Upper lobe of left lung (tissue), 6 donors: ENCODE measurements around the gene KRT34. TPM values are rescaled to one million over a fixed set of nuclear protein-coding genes. Genes with fewer than 3 reads are reported as not detected.
A peak's percentile ranks its signal among the peaks of the same experiment; 100 is the strongest.

Source experiments
- ATAC-seq, 2 donors: fragments of 200-7000 bp; cut with Tn5 transposase; one replicate each; pipeline ENCODE4 v1.9.1; 2022; ENCODE audit warnings: mild to moderate bottlenecking in 2 of 2, moderate library complexity in 2 of 2; ENCODE audit not compliant: low FRiP score in 2 of 2
- DNase-seq, 2 donors: peaks; one replicate each; pipeline ENCODE4 v3.0.0-alpha.2; 2019 to 2020
- H3K27ac ChIP-seq, 4 donors: fragments of 200-600 bp; sonication (generic); one replicate each; pipeline ENCODE4 v1.5.1; 2016 to 2019
- H3K27me3 ChIP-seq, 4 donors: fragments of 200-600 bp; sonication (generic); one replicate each; pipeline ENCODE4 v1.5.1; 2017 to 2019
- H3K36me3 ChIP-seq, 4 donors: fragments of 200-600 bp; sonication (generic); one replicate each; pipeline ENCODE4 v1.5.1; 2016 to 2019
- H3K4me1 ChIP-seq, 4 donors: fragments of 200-600 bp; sonication (generic); one replicate each; pipeline ENCODE4 v1.5.1; 2018 to 2019
- H3K4me3 ChIP-seq, 4 donors: fragments of 200-600 bp; sonication (generic); one replicate each; pipeline ENCODE4 v1.5.1; 2017 to 2019; ENCODE audit warnings: mild to moderate bottlenecking in 2 of 4, moderate library complexity in 1 of 4
- H3K9me3 ChIP-seq, 4 donors: fragments of 200-600 bp; sonication (generic); one replicate each; pipeline ENCODE4 v1.5.1; 2018 to 2019
- EP300 ChIP-seq, 4 donors: sonication (generic); formaldehyde crosslinking; IDR thresholded peaks; one replicate each; pipeline ENCODE4 v1.5.1; 2017; ENCODE audit warnings: antibody characterized with exemption in 4 of 4, control low read depth in 2 of 4
- POLR2A ChIP-seq, 4 donors: fragments of 450-650 bp; IDR thresholded peaks; one replicate each; pipeline ENCODE4 v1.5.1; 2016 to 2017; ENCODE audit warnings: antibody characterized with exemption in 4 of 4, mild to moderate bottlenecking in 2 of 4
- POLR2AphosphoS5 ChIP-seq, 2 donors: sonication (generic); formaldehyde crosslinking; IDR thresholded peaks; one replicate each; pipeline ENCODE4 v1.5.1; 2017; ENCODE audit warnings: antibody characterized with exemption in 2 of 2
- WGBS, 2 donors: methylation state at CpG; one replicate each; pipeline ENCODE4 v1.1.5; 2017 to 2018; 5-methylcytosine and 5-hydroxymethylcytosine counted together
- total RNA-seq, 6 donors: library from RNA; depleted of rRNA in 4 of 6; stranded (reverse); fragments of >200 nt in 4 of 6; gene quantifications; one replicate each; pipeline versions ENCODE4 v1.1.0 to v1.2.1, GENCODE V29; 2016 to 2021
- TF ChIP-seq, protein P1 (sequence below), 6 experiments: fragments of 450-650 bp in 4 of 6; fragments of 200-600 bp in 2 of 6; sonication (generic) in 2 of 6; IDR thresholded peaks; one replicate each; pipeline ENCODE4 v1.5.1; 2016 to 2019; ENCODE audit warnings: antibody characterized with exemption in 6 of 6
- donor health status: DM: no; HTN: no; CAD: no; lungs with moderate emphysema.
- donor health status: DM: no; HTN: yes; CAD: no; lungs with severe emphysema.

The KRT34 gene
- total RNA-seq, 6 donors from 2014 or later: not detected

DNA sequence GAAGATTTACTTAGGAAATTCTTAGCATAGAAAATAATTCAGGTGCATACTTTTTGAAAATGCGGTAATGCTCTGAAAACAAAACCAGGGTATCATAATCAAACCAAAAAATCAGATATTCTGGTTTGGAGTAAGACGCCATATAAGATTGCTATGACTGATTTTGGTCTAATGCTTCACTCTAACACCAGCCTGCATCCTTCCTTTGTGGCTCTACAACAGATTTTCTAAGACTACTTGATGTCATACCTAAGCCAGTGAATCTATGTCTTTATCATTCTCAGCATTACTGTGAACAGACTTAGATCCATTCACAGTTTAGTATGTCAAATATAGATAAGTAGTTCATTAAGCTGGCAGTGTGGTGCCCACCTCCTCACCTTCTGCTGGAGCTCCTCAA lies 13.1 kb downstream of the KRT34 start:
- H3K4me1 ChIP-seq: no peaks in the 10 kb centered on the region
- DNase-seq (no peak), ATAC-seq (no peak)
- no peak overlapping the region for H3K27ac ChIP-seq
- no peaks in the 10 kb centered on the region for H3K9me3 ChIP-seq
- H3K4me3 ChIP-seq: no peak overlapping the region
- no peaks in the 10 kb centered on the region for H3K36me3 ChIP-seq
- H3K27me3 ChIP-seq: no peaks in the 10 kb centered on the region
- TF ChIP-seq POLR2A (IDR thresholded peaks at IDR 0.05): no peak
- no peak for TF ChIP-seq POLR2AphosphoS5 (IDR thresholded peaks at IDR 0.05)
- no peak for TF ChIP-seq EP300 (IDR thresholded peaks at IDR 0.05)
- TF ChIP-seq, protein P1, sequence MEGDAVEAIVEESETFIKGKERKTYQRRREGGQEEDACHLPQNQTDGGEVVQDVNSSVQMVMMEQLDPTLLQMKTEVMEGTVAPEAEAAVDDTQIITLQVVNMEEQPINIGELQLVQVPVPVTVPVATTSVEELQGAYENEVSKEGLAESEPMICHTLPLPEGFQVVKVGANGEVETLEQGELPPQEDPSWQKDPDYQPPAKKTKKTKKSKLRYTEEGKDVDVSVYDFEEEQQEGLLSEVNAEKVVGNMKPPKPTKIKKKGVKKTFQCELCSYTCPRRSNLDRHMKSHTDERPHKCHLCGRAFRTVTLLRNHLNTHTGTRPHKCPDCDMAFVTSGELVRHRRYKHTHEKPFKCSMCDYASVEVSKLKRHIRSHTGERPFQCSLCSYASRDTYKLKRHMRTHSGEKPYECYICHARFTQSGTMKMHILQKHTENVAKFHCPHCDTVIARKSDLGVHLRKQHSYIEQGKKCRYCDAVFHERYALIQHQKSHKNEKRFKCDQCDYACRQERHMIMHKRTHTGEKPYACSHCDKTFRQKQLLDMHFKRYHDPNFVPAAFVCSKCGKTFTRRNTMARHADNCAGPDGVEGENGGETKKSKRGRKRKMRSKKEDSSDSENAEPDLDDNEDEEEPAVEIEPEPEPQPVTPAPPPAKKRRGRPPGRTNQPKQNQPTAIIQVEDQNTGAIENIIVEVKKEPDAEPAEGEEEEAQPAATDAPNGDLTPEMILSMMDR (IDR thresholded peaks at IDR 0.05): no peak
- 86 to 93% methylated on average over 2 of the region's 2 CpGs for WGBS, 2 donors

DNA sequence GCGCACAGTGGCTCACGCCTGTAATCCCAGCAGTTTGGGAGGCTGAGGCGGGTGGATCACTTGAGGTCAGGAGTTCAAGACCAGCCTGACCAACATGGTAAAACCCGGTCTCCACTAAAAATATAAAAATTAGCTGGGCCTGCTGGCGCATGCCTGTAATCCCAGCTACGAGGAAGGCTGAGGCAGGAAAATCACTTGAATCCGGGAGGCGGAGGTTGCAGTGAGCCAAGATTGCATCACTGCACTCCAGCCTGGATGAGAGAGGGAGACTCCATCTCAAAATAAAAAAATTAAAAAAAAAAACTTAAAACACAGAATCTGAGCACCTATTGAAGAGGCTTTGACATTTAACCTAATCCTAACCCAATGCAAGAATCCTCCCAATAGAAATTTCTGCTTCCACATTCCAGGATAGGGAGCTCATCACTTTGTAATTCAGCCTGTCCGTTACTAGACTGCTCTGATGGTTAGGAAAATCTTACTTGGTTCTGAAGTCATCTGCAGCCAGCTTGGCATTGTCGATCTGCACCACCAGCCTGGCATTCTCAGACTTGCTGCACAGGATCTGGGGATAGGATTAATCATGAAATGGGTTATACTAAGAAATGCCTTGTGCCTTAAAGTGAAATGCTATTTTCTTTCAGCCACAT lies 14.6 kb downstream of the KRT34 start:
- 74 to 85% methylated on average over 10 of the region's 10 CpGs for WGBS, 2 donors
- H3K4me1 ChIP-seq: no peaks in the 10 kb centered on the region
- TF ChIP-seq POLR2AphosphoS5 (IDR thresholded peaks at IDR 0.05) (no peak), POLR2A (IDR thresholded peaks at IDR 0.05) (no peak), EP300 (IDR thresholded peaks at IDR 0.05) (no peak)
- TF ChIP-seq, protein P1 (IDR thresholded peaks at IDR 0.05): no peak
- DNase-seq: peak in 1 of 2 donors; percentile 28
- H3K4me3 ChIP-seq: no peak overlapping the region
- no peak overlapping the region for H3K27ac ChIP-seq
- H3K9me3 ChIP-seq: no peaks in the 10 kb centered on the region
- no peak for ATAC-seq
- H3K27me3 ChIP-seq: no peaks in the 10 kb centered on the region
- H3K36me3 ChIP-seq: no peaks in the 10 kb centered on the region

DNA sequence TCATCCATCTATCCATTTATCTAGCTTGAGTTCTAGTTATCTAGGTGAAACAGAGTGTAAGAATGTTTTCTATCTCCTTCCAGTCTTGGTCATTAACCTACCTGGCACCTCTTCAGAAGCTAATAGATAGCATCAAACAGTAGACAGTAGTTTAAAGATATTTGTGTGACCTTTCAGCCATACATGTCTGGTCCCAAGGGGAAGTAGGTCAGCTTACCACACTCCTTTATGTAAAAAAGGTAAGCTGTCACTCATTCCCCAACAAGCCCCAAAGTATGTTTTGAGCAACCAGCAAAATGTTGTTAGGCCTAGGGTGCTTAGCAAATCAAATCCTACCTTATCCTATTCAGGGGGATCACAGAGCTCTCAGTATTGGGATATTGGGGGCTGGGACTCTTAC lies 16.0 kb downstream of the KRT34 start:
- Histone ChIP-seq H3K27me3 (no peaks in the 10 kb centered on the region), H3K27ac (no peak overlapping the region), H3K4me1 (no peaks in the 10 kb centered on the region), H3K4me3 (no peak overlapping the region), H3K9me3 (no peaks in the 10 kb centered on the region), H3K36me3 (no peaks in the 10 kb centered on the region)
- ATAC-seq (no peak), DNase-seq (no peak)
- TF ChIP-seq POLR2A (IDR thresholded peaks at IDR 0.05): no peak
- no peak for TF ChIP-seq EP300 (IDR thresholded peaks at IDR 0.05)
- no peak for TF ChIP-seq POLR2AphosphoS5 (IDR thresholded peaks at IDR 0.05)
- TF ChIP-seq, protein P1 (IDR thresholded peaks at IDR 0.05): no peak

DNA sequence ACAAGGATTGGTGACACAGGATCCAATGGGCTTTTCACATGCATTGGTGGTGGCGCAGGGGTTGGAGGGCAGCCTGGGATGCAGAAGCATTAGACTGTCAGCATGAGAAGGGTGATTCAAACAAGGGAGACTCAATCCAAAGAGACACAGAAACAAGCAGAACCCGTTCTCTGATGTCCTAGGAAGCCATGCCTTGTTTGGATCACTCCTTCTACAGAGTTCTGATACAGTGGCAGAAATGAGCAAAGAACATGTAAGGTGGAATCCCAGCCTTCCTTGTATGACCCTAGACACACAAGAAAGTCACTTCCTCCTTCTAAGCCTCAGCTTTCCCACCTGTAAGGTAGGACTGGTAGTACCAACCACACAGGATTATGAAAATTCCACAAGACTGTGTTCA lies 18.2 kb downstream of the KRT34 start:
- H3K4me1 ChIP-seq: no peaks in the 10 kb centered on the region
- no peak overlapping the region for H3K27ac ChIP-seq
- DNase-seq: no peak
- H3K9me3 ChIP-seq: no peaks in the 10 kb centered on the region
- no peak overlapping the region for H3K4me3 ChIP-seq
- no peak for TF ChIP-seq EP300 (IDR thresholded peaks at IDR 0.05)
- TF ChIP-seq, protein P1 (IDR thresholded peaks at IDR 0.05): no peak
- no peaks in the 10 kb centered on the region for H3K27me3 ChIP-seq
- WGBS, 2 donors: 78 to 92% methylated on average over 2 of the region's 2 CpGs
- no peak for ATAC-seq
- no peaks in the 10 kb centered on the region for H3K36me3 ChIP-seq

DNA sequence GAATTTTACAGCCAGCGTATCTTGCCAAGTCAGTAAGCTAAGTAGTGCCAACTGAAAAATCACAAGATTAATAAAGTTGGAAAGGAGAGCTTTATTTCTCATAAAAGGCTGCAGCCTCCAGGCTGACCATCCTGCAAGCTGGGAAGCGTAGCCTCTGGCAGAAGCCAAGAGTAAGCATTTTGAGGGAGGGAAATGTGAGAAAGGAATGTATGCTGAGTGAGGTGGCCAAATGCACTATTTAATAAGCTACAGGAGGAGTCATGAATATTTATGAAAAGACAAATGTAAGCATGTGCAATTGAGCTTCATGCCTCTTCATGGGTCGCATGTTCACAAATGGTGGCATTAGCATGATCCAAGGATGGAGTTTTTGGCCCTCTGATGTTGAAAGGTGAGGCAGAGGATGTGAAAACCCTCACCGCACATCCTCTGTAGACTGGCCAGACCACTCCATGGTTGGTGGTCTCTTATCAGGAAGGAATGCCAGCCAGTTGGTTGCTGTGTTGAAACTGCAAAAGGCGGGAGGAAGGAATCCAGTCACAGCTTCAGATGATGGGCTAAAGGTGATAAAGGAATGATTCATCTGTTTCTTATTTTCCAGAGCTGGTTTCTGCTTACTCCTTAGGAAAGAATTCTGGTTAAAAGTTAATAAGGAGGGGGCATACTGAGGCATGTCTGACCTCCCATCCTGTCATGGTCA lies 21.7 kb downstream of the KRT34 start:
- TF ChIP-seq POLR2A (IDR thresholded peaks at IDR 0.05) (no peak), POLR2AphosphoS5 (IDR thresholded peaks at IDR 0.05) (no peak), EP300 (IDR thresholded peaks at IDR 0.05) (no peak)
- TF ChIP-seq, protein P1 (IDR thresholded peaks at IDR 0.05): no peak
- no peak for DNase-seq

More for the DNA sequence above, 21.7 kb downstream of the KRT34 start:
- no peaks in the 10 kb centered on the region for H3K27me3 ChIP-seq
- no peak overlapping the region for H3K27ac ChIP-seq
- H3K36me3 ChIP-seq: no peaks in the 10 kb centered on the region
- ATAC-seq: no peak
- H3K9me3 ChIP-seq: no peaks in the 10 kb centered on the region
- WGBS, 2 donors: 81 to 92% methylated on average over 5 of the region's 5 CpGs
- H3K4me3 ChIP-seq: no peak overlapping the region
- no peaks in the 10 kb centered on the region for H3K4me1 ChIP-seq
